DOHH2 (cell line): Measurements from ENCODE around the gene TRIM9.

Experiments used
- CTCF ChIP-seq: fragments of 200-600 bp; sonication (generic); IDR thresholded peaks from one replicate; pipeline ENCODE4 v1.5.1; 2014; ENCODE audit warnings: antibody characterized with exemption, mild to moderate bottlenecking, low read depth, low read length; ENCODE audit not compliant: poor library complexity, severe bottlenecking
- EZH2phosphoT487 ChIP-seq: fragments of 200-600 bp; sonication (generic); IDR thresholded peaks from 2 replicates; pipeline ENCODE4 v1.6.1; 2017; ENCODE audit warnings: borderline replicate concordance, mild to moderate bottlenecking, antibody characterized with exemption, low read length, moderate library complexity, mixed read lengths

DNA sequence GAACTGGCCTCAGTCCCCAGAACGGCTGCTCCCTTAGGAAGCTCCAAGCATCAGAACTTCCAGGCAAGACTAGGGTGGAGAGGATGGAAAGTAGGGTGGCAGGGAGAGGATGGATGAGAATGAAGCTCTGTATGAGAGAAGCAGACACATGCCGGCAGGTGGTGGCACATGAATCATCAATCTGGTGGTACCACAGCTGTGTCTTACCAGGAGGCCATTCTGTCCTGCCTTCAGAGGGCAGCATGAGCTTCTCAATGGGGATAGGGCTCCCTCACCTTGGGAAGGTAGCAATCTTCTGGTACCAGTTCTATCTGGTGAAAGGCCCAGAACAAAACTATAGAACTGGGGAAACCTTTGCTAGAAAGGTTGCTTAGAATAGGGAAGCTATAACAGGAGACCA lies 95.2 kb downstream of the TRIM9 start:
- TF ChIP-seq CTCF (no peak), EZH2phosphoT487 (no peak)
